B cell (primary cell): ENCODE measurements around the gene MAP10.

Experiments used
- CTCF ChIP-seq: fragments of 200-600 bp; IDR thresholded peaks from one replicate; pipeline ENCODE4 v1.8.0; 2022; ENCODE audit warnings: antibody characterized with exemption, mild to moderate bottlenecking
- EZH2 ChIP-seq: IDR thresholded peaks from 2 replicates; pipeline ENCODE4 v1.6.1; 2012; ENCODE audit warnings: borderline replicate concordance, low read depth, mild to moderate bottlenecking, moderate library complexity, low read length; ENCODE audit not compliant: insufficient read depth, poor library complexity, severe bottlenecking

- TF ChIP-seq CTCF (no peak), EZH2 (no peak)
These were observed 5.6 kb downstream of the MAP10 start for GRCh38 chr1:232810856-232811255.
